BJ (cell line): Measurements from ENCODE around the gene IGHMBP2. TPM values are rescaled to one million over a fixed set of nuclear protein-coding genes. Genes with fewer than 3 reads are reported as not detected.

Experiments
- CTCF ChIA-PET: fragments of 350-600 bp; formaldehyde crosslinking; extraction: SDS; loops from one replicate; lab custom pipeline; 2021; ENCODE audit warnings: antibody characterized with exemption, inconsistent platforms; lab: Yijun Ruan, JAX
- POLR2A ChIA-PET: fragments of 300-600 bp; sonication (Branson Sonifier 250); formaldehyde crosslinking; extraction: SDS; loops from one replicate; lab custom pipeline; 2021; ENCODE audit warnings: antibody characterized with exemption; lab: Charles Lee
- DNase-seq: peaks from one replicate; pipeline ENCODE4 v3.0.0-alpha.2; 2011; ENCODE audit warnings: low read depth
- H3K27me3 ChIP-seq: 2 replicates; pipeline ENCODE4 v1.6.0; 2011; ENCODE audit warnings: low read length; ENCODE audit not compliant: control insufficient read depth, insufficient read depth
- H3K36me3 ChIP-seq: 2 replicates; pipeline ENCODE4 v1.5.1; 2011; ENCODE audit warnings: low read length; ENCODE audit not compliant: control insufficient read depth, insufficient read depth
- H3K4me3 ChIP-seq: 2 replicates; pipeline ENCODE4 v1.5.1; 2011; ENCODE audit warnings: low read depth, mild to moderate bottlenecking, control low read depth, low read length
- CTCF ChIP-seq: IDR thresholded peaks from 2 replicates; pipeline ENCODE4 v1.5.1; 2011; ENCODE audit warnings: low read depth, mild to moderate bottlenecking, control low read depth, inconsistent platforms, low read length, moderate library complexity; ENCODE audit not compliant: insufficient read depth
- polyA plus RNA-seq: library from polyadenylated mRNA; depleted of rRNA; stranded (reverse); fragments of >200 nt; gene quantifications from 2 replicates; pipeline ENCODE4 v1.2.3, GENCODE V29; 2011

IGHMBP2 gene
- polyA plus RNA-seq, 1 experiment, result 13.1 TPM

- no peak overlapping the region for H3K4me3 ChIP-seq
- ChIA-PET CTCF (no interaction called here), POLR2A (no interaction called here)
- no peaks in the 10 kb centered on the region for H3K27me3 ChIP-seq
- DNase-seq, result no peak
- no peak for TF ChIP-seq CTCF
- peaks cover 36% of the 10 kb centered on the region for H3K36me3 ChIP-seq
Observed at GRCh38 chr11:68934666-68935065, 31.0 kb downstream of the IGHMBP2 start.

GRCh38 chr11:68935066-68935465, 31.4 kb downstream of the IGHMBP2 start:
- Histone ChIP-seq H3K27me3 (no peaks in the 10 kb centered on the region), H3K36me3 (peaks cover 33% of the 10 kb centered on the region), H3K4me3 (no peak overlapping the region)
- ChIA-PET CTCF (no interaction called here), POLR2A (no interaction called here)
- DNase-seq, result no peak
- no peak for TF ChIP-seq CTCF

- CTCF ChIA-PET, result no interaction called here
- POLR2A ChIA-PET, result no interaction called here
Observed at GRCh38 chr11:68935516-68936357, 32.0 kb downstream of the IGHMBP2 start.

GRCh38 chr11:68936358-68936636, 32.6 kb downstream of the IGHMBP2 start:
- H3K4me3 ChIP-seq, result no peak overlapping the region
- no peak for DNase-seq
- ChIA-PET CTCF (no interaction called here), POLR2A (no interaction called here)
- peaks cover 30% of the 10 kb centered on the region for H3K36me3 ChIP-seq
- H3K27me3 ChIP-seq, result no peaks in the 10 kb centered on the region
- no peak for TF ChIP-seq CTCF

More at GRCh38 chr11:68935516-68936357, 32.0 kb downstream of the IGHMBP2 start:
- Histone ChIP-seq H3K4me3 (no peak overlapping the region), H3K36me3 (peaks cover 35% of the 10 kb centered on the region), H3K27me3 (no peaks in the 10 kb centered on the region)
- TF ChIP-seq CTCF, result no peak
- no peak for DNase-seq

GRCh38 chr11:68936676-68937620, 33.3 kb downstream of the IGHMBP2 start:
- no peak for DNase-seq
- POLR2A ChIA-PET, result no interaction called here
- H3K36me3 ChIP-seq, result peaks cover 32% of the 10 kb centered on the region
- TF ChIP-seq CTCF, result no peak
- CTCF ChIA-PET, result no interaction called here
- no peaks in the 10 kb centered on the region for H3K27me3 ChIP-seq
- H3K4me3 ChIP-seq, result no peak overlapping the region
